Brain microvascular endothelial cell (primary cell): ENCODE measurements around the gene CHST9.

Experiments
- DNase-seq: peaks from one replicate; pipeline ENCODE4 v3.0.0-alpha.2; 2020
- H3K27ac ChIP-seq: fragments of 250-450 bp; sonication (Bioruptor Pico); 2 replicates; pipeline ENCODE4 v1.5.1; 2020; ENCODE audit warnings: mild to moderate bottlenecking, moderate library complexity
- H3K27me3 ChIP-seq: fragments of 250-450 bp; sonication (Bioruptor Pico); replicated peaks from 2 replicates; pipeline ENCODE4 v1.5.1; 2020; ENCODE audit warnings: mild to moderate bottlenecking
- H3K36me3 ChIP-seq: fragments of 250-450 bp; sonication (Bioruptor Pico); replicated peaks from 2 replicates; pipeline ENCODE4 v1.5.1; 2020; ENCODE audit warnings: mild to moderate bottlenecking
- H3K4me3 ChIP-seq: 2 replicates; pipeline ENCODE4 v1.5.1; 2011; ENCODE audit warnings: low read depth, mild to moderate bottlenecking, control low read depth, low read length, moderate library complexity
- CTCF ChIP-seq: IDR thresholded peaks from 2 replicates; pipeline ENCODE4 v1.5.1; 2011; ENCODE audit warnings: low read depth, mild to moderate bottlenecking, moderate library complexity, low read length, control low read depth, inconsistent platforms; ENCODE audit errors: missing control alignments
- in situ Hi-C: cut with HindIII; loops from 2 replicates; pipeline ENCODE4 v1.10.0; 2017; ENCODE audit warnings: low sequenced_read_pairs, low pct_ligation_motif_present

CHST9 gene

GRCh38 chr18:26909599-26910290, 275.4 kb downstream of the CHST9 start:
- Histone ChIP-seq H3K27ac (no peak overlapping the region), H3K36me3 (no peaks in the 10 kb centered on the region), H3K4me3 (no peak overlapping the region), H3K27me3 (no peaks in the 10 kb centered on the region)
- no peak for TF ChIP-seq CTCF
- no peak for DNase-seq
- in situ Hi-C loops: no loop called here

GRCh38 chr18:26908906-26909305, 276.2 kb downstream of the CHST9 start:
- H3K36me3 ChIP-seq: no peaks in the 10 kb centered on the region
- H3K27ac ChIP-seq: no peak overlapping the region
- H3K4me3 ChIP-seq: no peak overlapping the region
- no peak for TF ChIP-seq CTCF
- no peaks in the 10 kb centered on the region for H3K27me3 ChIP-seq
- in situ Hi-C loops: no loop called here
- DNase-seq: no peak

GRCh38 chr18:26902291-26902690, 282.8 kb downstream of the CHST9 start:
- in situ Hi-C loops: no loop called here
- no peak overlapping the region for H3K27ac ChIP-seq
- no peak overlapping the region for H3K4me3 ChIP-seq
- no peak for DNase-seq
- TF ChIP-seq CTCF: no peak
- H3K36me3 ChIP-seq: no peaks in the 10 kb centered on the region
- H3K27me3 ChIP-seq: no peaks in the 10 kb centered on the region

GRCh38 chr18:26901020-26901419, 284.1 kb downstream of the CHST9 start:
- Histone ChIP-seq H3K36me3 (no peaks in the 10 kb centered on the region), H3K27me3 (no peaks in the 10 kb centered on the region)

GRCh38 chr18:26894426-26894825, 290.7 kb downstream of the CHST9 start:
- no peak for DNase-seq
- in situ Hi-C loops: no loop called here
- Histone ChIP-seq H3K36me3 (no peaks in the 10 kb centered on the region), H3K27ac (no peak overlapping the region), H3K27me3 (no peaks in the 10 kb centered on the region), H3K4me3 (no peak overlapping the region)
- TF ChIP-seq CTCF: no peak

More at GRCh38 chr18:26901020-26901419, 284.1 kb downstream of the CHST9 start:
- no peak overlapping the region for H3K27ac ChIP-seq
- no peak for DNase-seq
- in situ Hi-C loops: no loop called here
- TF ChIP-seq CTCF: no peak
- no peak overlapping the region for H3K4me3 ChIP-seq

GRCh38 chr18:26893996-26894395, 291.1 kb downstream of the CHST9 start:
- H3K4me3 ChIP-seq: no peak overlapping the region
- TF ChIP-seq CTCF: no peak
- in situ Hi-C loops: no loop called here
- H3K36me3 ChIP-seq: no peaks in the 10 kb centered on the region
- no peak overlapping the region for H3K27ac ChIP-seq
- DNase-seq: no peak
- no peaks in the 10 kb centered on the region for H3K27me3 ChIP-seq
